Epithelial cell of proximal tubule (primary cell): ENCODE results near the gene AUTS2. TPM values are rescaled to one million over a fixed set of nuclear protein-coding genes. Genes with fewer than 3 reads are reported as not detected.

ENCODE experiments used
- DNase-seq: peaks from one replicate; pipeline ENCODE4 v3.0.0-alpha.2; 2011; ENCODE audit warnings: low read depth
- H3K4me3 ChIP-seq: 2 replicates; pipeline ENCODE4 v1.5.1; 2011; ENCODE audit warnings: low read depth, mild to moderate bottlenecking, low read length
- total RNA-seq: library from RNA; depleted of rRNA; stranded (reverse); fragments of >200 nt; gene quantifications from 2 replicates; pipeline ENCODE4 v1.2.3, GENCODE V29; 2015
- TF ChIP-seq, protein P1 (sequence below): conservative IDR thresholded peaks from 2 replicates; pipeline ENCODE4 v1.5.1; 2012; ENCODE audit warnings: low read depth, mild to moderate bottlenecking, low read length

The AUTS2 gene
- total RNA-seq, 1 donor from 2014 or later, result 10.0 TPM

DNA sequence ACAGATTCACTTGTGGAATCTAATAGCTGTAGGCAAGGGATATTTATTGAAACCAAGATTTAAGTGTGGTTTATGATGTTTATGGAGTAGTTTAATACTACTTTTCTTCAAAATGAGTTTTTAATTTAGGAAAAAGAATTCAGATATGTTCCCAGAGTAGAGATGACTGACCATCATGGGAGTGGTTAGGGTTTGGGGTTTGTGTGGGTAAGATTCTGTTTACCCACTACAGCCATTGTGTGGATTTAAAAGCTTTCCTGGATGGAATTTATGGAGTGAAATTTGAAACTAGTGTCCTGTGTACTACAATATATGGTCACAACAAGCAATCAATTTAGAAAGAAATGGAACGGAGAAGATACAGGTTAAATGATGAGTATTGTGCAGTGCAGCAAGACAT, 453.5 kb downstream of the AUTS2 start:
- H3K4me3 ChIP-seq, result no peak overlapping the region
- TF ChIP-seq, protein P1, sequence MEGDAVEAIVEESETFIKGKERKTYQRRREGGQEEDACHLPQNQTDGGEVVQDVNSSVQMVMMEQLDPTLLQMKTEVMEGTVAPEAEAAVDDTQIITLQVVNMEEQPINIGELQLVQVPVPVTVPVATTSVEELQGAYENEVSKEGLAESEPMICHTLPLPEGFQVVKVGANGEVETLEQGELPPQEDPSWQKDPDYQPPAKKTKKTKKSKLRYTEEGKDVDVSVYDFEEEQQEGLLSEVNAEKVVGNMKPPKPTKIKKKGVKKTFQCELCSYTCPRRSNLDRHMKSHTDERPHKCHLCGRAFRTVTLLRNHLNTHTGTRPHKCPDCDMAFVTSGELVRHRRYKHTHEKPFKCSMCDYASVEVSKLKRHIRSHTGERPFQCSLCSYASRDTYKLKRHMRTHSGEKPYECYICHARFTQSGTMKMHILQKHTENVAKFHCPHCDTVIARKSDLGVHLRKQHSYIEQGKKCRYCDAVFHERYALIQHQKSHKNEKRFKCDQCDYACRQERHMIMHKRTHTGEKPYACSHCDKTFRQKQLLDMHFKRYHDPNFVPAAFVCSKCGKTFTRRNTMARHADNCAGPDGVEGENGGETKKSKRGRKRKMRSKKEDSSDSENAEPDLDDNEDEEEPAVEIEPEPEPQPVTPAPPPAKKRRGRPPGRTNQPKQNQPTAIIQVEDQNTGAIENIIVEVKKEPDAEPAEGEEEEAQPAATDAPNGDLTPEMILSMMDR, result no peak
- DNase-seq, result no peak

DNA sequence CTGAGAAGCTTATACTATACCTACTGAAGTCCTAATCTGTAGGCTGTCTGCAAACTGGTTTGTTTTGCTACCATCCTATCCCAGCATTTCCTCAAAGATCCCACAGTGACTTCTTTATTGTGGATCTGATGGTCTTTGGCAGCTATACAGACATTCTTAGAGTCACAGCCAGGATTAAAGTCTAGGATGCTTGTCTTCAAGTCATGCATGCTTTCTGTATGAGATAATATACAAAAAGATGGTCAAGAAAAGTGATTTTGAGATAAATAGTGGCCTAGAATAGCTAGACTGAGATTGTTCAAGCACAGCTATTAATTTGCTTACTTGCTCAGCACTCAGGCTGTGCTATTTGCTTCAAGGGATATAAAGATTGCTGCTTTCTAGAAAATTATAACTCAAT, 454.4 kb downstream of the AUTS2 start:
- TF ChIP-seq, protein P1, result no peak
- no peak overlapping the region for H3K4me3 ChIP-seq
- DNase-seq, result no peak

DNA sequence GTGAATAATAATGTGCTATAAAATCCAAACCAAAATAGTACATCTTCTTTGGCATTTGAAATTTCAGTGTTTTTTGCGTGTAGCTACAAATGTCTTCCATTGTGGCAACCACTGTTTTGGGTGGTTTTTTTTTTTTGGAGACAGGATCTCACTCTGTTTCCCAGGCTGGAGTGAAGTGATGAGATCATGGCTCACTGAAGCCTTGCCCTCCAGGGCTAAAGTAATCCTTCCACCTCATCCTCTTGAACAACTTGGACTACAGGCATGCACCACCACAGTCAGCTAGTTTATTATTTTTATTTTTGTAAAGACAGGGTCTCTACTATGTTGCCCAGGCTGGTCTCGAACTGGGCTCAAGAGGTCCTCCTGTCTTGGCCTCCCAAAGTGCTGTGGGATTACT, 455.1 kb downstream of the AUTS2 start:
- no peak overlapping the region for H3K4me3 ChIP-seq
- TF ChIP-seq, protein P1, result no peak
- DNase-seq, result no peak

DNA sequence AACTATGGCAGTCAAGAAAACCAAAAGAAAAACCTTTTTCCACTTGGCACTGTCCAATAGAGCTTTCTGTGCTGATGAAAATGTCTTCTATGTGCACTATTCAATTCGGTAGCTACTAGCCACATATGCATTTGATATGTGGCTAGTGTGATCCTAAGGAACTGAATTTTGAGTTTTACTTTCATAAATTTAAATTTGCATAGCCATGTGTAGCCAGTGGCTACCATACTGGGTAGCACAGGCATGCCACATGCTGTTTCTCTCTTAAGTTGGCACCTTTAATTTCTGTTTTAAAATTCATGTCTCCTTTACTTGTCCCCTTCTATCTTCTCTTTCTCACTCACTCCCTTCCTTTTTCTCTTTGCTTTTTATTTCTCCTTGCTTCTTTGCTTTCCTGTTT, 455.7 kb downstream of the AUTS2 start:
- DNase-seq, result no peak
- TF ChIP-seq, protein P1, result no peak
- H3K4me3 ChIP-seq, result no peak overlapping the region

DNA sequence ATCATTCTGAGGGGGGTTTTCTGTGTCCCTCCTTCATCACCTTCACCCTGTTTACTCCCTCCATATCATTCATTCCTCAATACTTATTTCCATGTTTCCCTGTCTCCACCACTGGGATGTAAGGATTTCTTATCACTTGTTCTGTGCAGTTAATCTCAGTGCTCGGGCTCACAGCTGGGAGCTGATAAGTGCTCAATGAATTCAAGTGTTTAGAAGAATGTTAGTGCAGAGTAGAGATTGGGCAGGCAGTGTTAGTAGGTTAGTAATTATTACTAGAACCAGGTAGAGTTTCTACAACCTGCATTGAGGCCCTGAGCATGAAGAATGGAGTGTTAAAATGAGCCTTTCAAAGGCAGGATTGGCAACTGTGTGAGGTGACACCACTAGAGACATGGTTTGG, 458.1 kb downstream of the AUTS2 start:
- H3K4me3 ChIP-seq, result no peak overlapping the region
- no peak for DNase-seq
- TF ChIP-seq, protein P1, result no peak

DNA sequence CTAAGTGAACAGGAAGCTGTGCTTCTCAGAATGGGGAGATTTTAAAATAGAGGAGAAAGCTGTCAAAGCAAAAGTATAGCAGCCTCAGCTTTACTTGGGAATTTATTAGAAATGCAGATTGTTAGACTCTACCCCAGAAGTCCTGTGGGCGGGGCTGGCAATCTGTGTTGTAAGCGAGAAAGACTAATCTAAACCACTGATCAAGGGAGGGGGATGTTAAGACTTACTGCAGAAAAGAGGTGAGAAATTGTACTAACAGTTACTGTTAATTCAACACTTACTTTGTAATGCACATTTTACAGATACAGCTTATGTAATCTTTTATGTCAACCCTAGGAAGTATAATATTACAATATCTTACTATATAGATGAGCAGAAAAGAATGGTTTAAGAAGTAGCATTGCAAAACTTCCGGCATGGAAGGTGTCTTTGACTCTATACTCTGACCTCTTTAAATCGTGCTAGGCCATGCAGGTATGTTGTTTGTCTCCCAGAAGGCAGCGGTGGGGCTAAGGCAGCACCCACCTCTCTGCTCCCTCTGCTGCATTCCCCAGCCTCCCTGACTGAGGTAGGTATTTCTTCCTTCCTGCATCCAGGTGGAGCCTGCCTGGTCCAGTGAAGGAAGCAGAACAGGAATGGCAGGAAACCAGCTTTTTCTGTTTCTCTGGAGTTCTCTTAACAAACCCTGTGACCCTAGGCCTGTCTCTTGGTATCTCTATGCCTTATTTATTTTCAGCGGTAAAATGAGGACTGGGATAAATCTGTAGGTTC, 462.2 kb downstream of the AUTS2 start:
- no peak overlapping the region for H3K4me3 ChIP-seq
- DNase-seq, result no peak
- TF ChIP-seq, protein P1, result no peak

DNA sequence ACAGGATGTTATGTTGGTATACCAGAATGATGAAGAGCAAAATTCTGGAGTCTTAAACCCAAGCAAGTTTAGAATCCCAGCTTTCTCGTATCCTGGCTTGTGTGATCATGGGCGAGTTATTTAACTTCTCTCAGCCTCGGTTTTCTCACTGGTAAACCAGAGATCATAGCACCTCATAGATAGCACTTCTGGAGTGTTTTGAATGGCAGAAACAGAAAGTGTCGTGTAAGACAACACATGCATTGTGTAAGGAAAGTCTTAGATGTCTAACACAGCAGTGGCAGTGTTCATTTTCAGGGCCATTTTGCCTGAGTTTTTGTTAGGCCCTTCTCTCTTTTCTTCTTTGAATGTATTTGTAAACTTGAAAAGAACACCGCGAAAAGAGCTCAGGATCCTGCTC, 465.1 kb downstream of the AUTS2 start:
- TF ChIP-seq, protein P1, result no peak

More for the DNA sequence above, 465.1 kb downstream of the AUTS2 start:
- DNase-seq, result no peak
- H3K4me3 ChIP-seq, result no peak overlapping the region
